Lower lobe of right lung (tissue), 2 donors: Measurements from ENCODE around the gene STPG3. TPM values are rescaled to one million over a fixed set of nuclear protein-coding genes. Genes with fewer than 3 reads are reported as not detected.
A peak's percentile ranks its signal among the peaks of the same experiment; 100 is the strongest.
"Not testable (repeated sequence)": the region's sequence is repeated elsewhere in the genome, so short reads cannot be mapped to it uniquely, and the experiment has no call there.

ENCODE experiments used
- ATAC-seq, 2 donors: fragments of 200-7000 bp; cut with Tn5 transposase; one replicate each; pipeline ENCODE4 v1.9.1; 2020 to 2022; ENCODE audit warnings: mild to moderate bottlenecking in 2 of 2, moderate library complexity in 2 of 2
- DNase-seq: peaks from one replicate; pipeline ENCODE4 v3.0.0-alpha.2; 2020
- H3K27ac ChIP-seq: fragments of 200-600 bp; one replicate; pipeline ENCODE4 v1.8.0; 2022
- H3K27me3 ChIP-seq: fragments of 200-600 bp; one replicate; pipeline ENCODE4 v1.8.0; 2022; ENCODE audit warnings: low read depth
- H3K36me3 ChIP-seq: fragments of 200-600 bp; one replicate; pipeline ENCODE4 v1.8.0; 2022; ENCODE audit warnings: mild to moderate bottlenecking
- H3K4me1 ChIP-seq: fragments of 200-600 bp; one replicate; pipeline ENCODE4 v1.8.0; 2022
- H3K4me3 ChIP-seq: fragments of 200-600 bp; one replicate; pipeline ENCODE4 v1.8.0; 2022; ENCODE audit warnings: mild to moderate bottlenecking
- H3K9me3 ChIP-seq: fragments of 200-600 bp; one replicate; pipeline ENCODE4 v1.8.0; 2022
- CTCF ChIP-seq: fragments of 200-600 bp; IDR thresholded peaks from one replicate; pipeline ENCODE4 v1.8.0; 2022; ENCODE audit warnings: antibody characterized with exemption, mild to moderate bottlenecking
- intact Hi-C: fragments of 100-400 bp; cut with DNase I; formaldehyde crosslinking; loops from one replicate; pipeline ENCODE4 v1.11.0; 2022
- total RNA-seq: library from RNA; stranded (reverse); fragmentation: NEBNext Ultra II Directional; extraction: Animal tissue kit (Norgen Biotek cat#: 25700); gene quantifications from one replicate; pipeline ENCODE4 v1.2.1, GENCODE V29; 2021
- donor health status: DM: no; HTN: yes; CAD: no; lungs with severe emphysema.

The STPG3 gene
- total RNA-seq, 1 donor from 2014 or later, result 0.38 TPM

- peak; percentile 93 for DNase-seq
- Histone ChIP-seq H3K4me3 (peak overlapping the region; percentile 17), H3K9me3 (no peaks in the 10 kb centered on the region), H3K36me3 (no peaks in the 10 kb centered on the region), H3K27ac (no peak overlapping the region), H3K27me3 (peaks cover 32% of the 10 kb centered on the region), H3K4me1 (peaks cover 37% of the 10 kb centered on the region)
- peak; percentile 96 for TF ChIP-seq CTCF
- ATAC-seq, result peak; percentile 60 to 68
- intact Hi-C loops, result no loop called here
Measured at GRCh38 chr9:137236238-137236935, 14.7 kb upstream of the STPG3 start.

- H3K4me3 ChIP-seq, result no peak overlapping the region
- intact Hi-C loops, result no loop called here
- ATAC-seq (no peak), DNase-seq (no peak)
- peaks cover 26% of the 10 kb centered on the region for H3K27me3 ChIP-seq
- no peak overlapping the region for H3K27ac ChIP-seq
- H3K4me1 ChIP-seq, result peaks cover 39% of the 10 kb centered on the region
- TF ChIP-seq CTCF, result no peak
- peaks cover 3% of the 10 kb centered on the region for H3K36me3 ChIP-seq
- no peaks in the 10 kb centered on the region for H3K9me3 ChIP-seq
Measured at GRCh38 chr9:137236936-137237421, 14.1 kb upstream of the STPG3 start.

GRCh38 chr9:137237759-137238726 lies 13.0 kb upstream of the STPG3 start:
- Histone ChIP-seq H3K27me3 (peaks cover 15% of the 10 kb centered on the region), H3K27ac (peak overlapping the region; percentile 24), H3K36me3 (peaks cover 14% of the 10 kb centered on the region), H3K4me3 (no peak overlapping the region), H3K9me3 (no peaks in the 10 kb centered on the region), H3K4me1 (peaks cover 50% of the 10 kb centered on the region)
- no peak for ATAC-seq
- DNase-seq, result no peak
- intact Hi-C loops, result no loop called here
- no peak for TF ChIP-seq CTCF

GRCh38 chr9:137239541-137240200 lies 11.4 kb upstream of the STPG3 start:
- H3K9me3 ChIP-seq, intact Hi-C loops, H3K27me3 ChIP-seq, DNase-seq, ATAC-seq: not testable (repeated sequence)
- H3K27ac ChIP-seq, result peak overlapping the region; percentile 98
- H3K4me1 ChIP-seq, result peaks cover 59% of the 10 kb centered on the region
- peaks cover 23% of the 10 kb centered on the region for H3K36me3 ChIP-seq
- H3K4me3 ChIP-seq, result peak overlapping the region; percentile 93

GRCh38 chr9:137240318-137240840 lies 10.7 kb upstream of the STPG3 start:
- no peaks in the 10 kb centered on the region for H3K27me3 ChIP-seq
- intact Hi-C loops, result no loop called here
- H3K9me3 ChIP-seq, result no peaks in the 10 kb centered on the region
- ATAC-seq, result peak; percentile 74 to 76
- H3K4me1 ChIP-seq, result peaks cover 59% of the 10 kb centered on the region
- H3K36me3 ChIP-seq, result peaks cover 23% of the 10 kb centered on the region
- TF ChIP-seq CTCF, result peak; percentile 7
- H3K4me3 ChIP-seq, result peak overlapping the region; percentile 93
- DNase-seq, result peak; percentile 90
- H3K27ac ChIP-seq, result peak overlapping the region; percentile 98
